NCI-H1694 treated with DMSO at 0.1 percent for 48 hours (cell line): ENCODE data around the gene ZNF799.
A peak's percentile ranks its signal among the peaks of the same experiment; 100 is the strongest.
"Not testable (repeated sequence)": the region's sequence is repeated elsewhere in the genome, so short reads cannot be mapped to it uniquely, and the experiment has no call there.

Experiments used
- DNase-seq: peaks from one replicate; lab custom pipeline; 2025; lab: John Stamatoyannopoulos, UW

The ZNF799 gene

DNA sequence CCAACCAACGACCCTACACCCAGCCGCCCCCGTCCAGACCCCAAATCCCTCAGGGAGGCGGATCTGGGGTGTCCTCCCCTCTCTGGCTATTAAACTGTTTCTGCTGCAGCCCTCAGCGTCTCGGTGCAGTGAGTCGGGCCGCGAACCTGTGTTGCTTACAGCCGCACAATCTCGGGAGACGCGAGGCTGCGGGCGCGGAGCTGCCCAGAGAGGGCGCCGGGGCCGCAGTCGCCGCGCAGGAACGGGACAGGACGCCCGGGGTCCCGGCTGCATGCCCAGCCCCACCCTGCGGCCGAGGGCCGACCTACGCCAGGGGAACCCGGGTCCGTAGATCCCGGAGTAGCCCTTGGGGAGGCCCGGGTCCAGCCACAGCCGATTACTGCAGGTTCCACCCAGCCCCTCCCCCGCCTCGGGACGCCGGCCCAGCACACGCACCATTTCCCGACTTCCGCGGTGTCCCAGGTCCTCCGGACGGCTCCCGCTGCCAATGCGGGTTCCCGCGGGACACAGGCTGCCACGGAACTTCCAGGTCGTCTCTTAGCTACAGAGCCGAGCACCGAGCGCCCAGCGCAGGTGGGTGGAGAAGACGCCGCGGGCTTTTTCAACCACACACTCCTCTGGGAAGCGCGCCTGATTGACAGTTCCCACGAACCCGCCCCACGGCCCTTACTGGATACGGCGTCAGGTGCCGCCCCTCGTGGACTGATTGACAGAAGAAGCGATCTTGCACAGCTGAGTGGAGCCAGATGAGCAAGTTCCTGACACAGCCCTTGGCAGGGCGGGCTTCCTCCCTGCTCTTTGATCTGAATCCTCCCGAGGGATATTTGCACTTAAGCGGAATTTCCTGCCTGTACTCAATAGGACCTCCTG is at the start of gene ZNF799:
Gene ZNF799, minus strand, starts transcription at position 639 of the 870 bp plus-strand sequence. Its CDS starts 201 bp downstream, at position 438.
- DNase-seq: peak; percentile 72

DNA sequence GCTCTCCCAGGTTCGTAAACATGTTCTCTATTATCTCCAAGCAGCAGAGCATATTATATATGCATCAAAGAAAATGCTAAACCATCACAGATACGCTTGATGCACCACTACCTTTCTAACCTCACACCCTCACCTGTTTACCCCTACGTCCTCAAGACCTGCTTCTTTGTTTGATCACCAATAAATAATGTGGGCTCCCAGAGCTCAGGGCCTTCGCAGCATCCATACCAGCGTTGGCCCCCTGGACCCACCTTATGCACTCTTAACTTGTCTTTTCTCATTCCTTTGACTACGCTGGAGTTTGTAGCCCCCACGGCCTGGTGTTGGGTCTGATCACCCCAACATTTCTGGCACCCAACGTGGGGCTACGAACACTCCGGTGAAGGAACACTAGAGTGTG is 49.8 kb upstream of the ZNF799 start:
- no peak for DNase-seq

DNA sequence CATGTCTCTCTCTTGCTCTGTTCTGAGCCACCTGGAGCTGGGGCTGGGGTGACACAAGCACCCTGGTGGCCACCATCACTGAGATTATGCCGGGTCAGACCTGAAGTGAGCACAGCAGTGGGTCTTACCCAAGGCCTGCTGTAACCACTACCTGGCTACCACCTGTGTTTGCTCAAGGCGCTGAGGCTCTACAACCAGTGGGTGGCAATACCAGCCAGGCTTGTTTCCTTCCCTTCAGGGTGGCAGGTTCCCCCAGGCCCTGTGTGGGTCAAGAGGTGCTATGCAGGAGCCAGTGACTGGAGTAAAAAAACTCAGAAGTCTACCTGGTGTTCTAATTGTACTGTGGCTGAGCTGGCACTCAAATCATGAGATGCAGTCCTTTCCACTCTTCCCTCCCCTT is 47.7 kb upstream of the ZNF799 start:
- DNase-seq: no peak

- peak; percentile 92 for DNase-seq
Observed at GRCh38 chr19:12440541-12441316, 39.7 kb upstream of the ZNF799 start, which contains the start of gene ZNF443. TSS of gene ZNF443 (minus strand) at chr19:12441021. CDS start at chr19:12440914, 107 bp downstream.

DNA sequence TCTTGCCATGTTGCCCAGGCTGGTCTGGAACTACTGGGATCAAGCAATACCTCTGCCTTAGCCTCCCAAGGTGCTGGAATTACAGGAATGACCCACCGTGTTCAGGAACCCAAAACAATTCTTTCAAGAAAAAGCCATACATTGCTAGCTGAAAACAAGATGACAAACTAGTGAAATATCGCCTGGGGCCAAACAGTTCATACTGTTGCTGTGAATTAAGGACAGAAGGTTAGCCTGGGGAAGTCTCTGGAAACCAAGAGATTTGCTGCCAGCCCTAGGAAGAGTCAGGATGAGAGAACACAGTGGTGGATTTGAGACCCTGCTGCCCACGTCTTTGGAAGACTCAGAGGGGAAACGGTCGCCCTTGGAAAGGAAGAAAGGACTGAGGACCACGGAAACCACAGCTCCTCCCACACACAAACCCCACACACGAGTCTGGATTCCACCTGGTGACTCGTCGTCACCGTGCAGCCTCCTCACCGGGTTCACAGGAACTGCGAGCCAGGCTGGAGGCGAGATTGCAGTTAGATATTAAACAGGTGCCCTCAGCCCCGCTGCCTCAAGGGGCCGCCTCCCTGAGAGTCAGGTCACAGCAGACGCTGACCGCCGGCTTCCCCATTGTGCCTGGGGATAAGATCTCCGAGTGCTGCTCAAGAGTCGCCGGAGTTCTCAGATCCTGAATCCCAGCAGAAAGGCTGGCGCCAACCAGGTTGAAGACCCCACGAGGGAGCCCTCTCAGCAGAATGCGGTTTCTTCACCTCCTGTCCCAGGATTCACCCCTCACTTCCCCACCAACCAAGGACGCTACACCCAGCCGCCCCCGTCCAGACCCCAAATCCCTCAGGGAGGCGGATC is 38.8 kb upstream of the ZNF799 start:
- not testable (repeated sequence) for DNase-seq

- DNase-seq: not testable (repeated sequence)
Observed at GRCh38 chr19:12430726-12431299, 29.7 kb upstream of the ZNF799 start.

DNA sequence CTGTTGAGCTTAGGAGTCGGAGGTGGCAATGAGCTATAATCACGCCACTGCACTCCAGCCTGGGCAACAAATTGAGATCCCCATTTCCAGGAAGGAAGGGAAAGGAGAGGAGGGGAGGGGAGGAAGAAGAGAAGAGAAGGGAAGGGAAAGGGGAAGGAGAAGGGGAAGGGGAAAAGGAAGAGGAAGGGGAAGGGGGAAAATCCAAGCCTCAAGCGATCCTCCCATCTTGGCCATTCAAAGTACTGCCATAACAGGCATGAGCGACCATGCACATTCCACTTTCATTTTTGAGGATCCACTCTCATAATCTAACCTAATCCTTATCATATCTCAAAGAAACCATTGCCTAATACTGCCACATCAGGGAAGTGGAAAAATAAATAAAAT is 24.8 kb upstream of the ZNF799 start:
- no peak for DNase-seq

DNA sequence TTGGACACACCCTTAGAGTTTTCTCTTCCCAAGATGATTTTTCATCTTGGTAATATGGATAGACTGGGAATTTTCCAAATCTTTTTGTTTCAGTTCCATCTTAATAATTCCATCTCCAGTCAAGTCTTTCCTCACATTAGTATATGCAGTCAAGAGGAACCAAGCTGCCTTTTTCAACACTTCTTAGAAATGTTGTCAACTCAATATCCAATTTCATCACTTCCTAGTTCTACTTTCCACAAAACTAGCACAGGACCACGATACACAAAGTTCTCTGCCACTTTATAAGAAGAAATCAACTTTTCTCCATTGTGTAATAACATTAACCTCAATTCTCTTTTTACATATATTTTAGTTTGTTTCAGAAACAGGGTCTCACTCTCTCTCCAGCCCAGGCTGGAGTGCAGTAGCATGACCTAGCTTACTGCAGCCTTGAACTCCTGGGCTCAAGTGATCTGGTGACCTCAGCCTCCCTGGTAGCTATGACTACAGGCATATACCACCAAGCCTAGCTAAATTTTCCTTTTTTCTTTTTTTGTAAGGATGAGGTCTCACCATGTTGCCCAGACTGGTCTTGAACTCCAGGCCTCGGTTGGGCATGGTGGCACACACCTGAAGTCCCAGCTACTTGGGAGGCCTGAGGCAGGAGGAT is 24.3 kb upstream of the ZNF799 start:
- DNase-seq: no peak

DNA sequence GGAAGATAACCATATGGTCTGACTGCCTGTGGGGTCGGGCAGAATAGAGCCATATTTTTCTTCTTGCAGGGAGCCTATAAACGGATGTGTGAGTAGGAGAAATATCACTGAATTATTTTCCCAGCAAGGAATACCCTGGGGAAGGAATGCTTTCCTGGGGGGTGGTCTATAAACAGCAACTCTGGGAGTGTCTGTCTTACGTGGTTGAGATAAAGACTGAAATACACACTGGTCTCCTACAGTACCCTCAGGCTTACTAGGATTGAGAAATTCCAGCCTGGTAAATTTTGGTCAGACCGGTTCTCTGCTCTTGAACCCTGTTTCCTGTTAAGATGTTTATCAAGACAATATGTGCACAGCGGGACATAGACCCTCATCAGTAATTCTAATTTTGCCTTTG is 16.2 kb upstream of the ZNF799 start:
- DNase-seq: not testable (repeated sequence)

GRCh38 chr19:12411893-12412292 is 10.8 kb upstream of the ZNF799 start:
- no peak for DNase-seq

DNA sequence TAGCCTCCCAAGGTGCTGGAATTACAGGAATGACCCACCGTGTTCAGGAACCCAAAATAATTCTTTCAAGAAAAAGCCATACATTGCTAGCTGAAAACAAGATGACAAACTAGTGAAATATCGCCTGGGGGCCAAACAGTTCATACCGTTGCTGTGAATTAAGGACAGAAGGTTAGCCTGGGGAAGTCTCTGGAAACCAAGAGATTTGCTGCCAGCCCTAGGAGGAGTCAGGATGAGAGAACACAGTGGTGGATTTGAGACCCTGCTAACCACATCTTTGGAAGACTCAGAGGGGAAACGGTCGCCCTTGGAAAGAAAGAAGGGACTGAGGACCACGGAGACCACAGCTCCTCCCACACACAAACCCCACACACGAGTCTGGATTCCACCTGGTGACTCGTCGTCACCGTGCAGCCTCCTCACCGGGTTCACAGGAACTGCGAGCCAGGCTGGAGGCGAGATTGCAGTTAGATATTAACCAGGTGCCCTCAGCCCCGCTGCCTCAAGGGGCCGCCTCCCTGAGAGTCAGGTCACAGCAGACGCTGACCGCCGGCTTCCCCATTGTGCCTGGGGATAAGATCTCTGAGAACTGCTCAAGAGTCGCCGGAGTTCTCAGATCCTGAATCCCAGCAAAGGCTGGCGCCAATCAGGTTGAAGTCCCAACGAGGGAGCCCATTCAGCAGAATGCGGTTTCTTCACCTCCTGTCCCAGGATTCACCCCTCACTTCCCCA is 1.0 kb downstream of the ZNF799 start:
- not testable (repeated sequence) for DNase-seq

GRCh38 chr19:12391148-12391547 is 9.9 kb downstream of the ZNF799 start:
- DNase-seq: not testable (repeated sequence)

DNA sequence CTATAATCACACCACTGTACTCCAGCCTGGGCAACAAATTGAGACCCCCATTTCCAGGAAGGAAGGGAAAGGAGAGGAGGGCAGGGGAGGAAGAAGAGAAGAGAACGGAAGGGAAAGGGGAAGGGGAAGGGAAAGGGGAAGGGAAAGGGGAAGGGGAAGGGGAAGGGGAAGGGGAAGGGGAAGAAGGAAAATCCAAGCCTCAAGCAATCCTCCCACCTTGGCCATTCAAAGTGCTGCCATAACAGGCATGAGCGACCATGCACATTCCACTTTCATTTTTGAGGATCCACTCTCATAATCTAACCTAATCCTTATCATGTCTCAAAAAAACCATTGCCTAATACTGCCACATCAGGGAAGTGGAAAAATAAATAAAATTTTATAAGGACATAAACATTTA is 14.7 kb downstream of the ZNF799 start:
- not testable (repeated sequence) for DNase-seq

GRCh38 chr19:12380444-12380737 is 20.7 kb downstream of the ZNF799 start:
- DNase-seq: no peak

- no peak for DNase-seq
Observed at GRCh38 chr19:12379732-12380443, 21.2 kb downstream of the ZNF799 start.

DNA sequence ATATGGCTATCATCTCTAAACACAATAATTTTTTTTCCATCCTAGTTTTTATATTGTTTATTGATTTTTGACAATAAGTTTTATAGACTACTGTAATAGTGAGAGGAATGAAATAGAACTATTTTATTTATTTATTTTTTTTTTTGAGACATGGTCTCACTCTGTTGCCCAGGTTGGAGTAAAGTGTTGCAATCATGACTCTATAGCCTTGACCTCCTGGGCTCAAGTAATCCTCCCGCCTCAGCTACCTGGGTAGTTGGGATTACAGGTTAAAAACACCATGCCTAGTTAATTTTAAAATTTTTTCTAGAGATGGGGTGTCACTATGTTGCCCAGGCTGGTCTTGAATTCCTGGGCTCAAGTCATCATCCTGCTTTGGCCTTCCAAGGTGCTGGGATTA is 27.0 kb downstream of the ZNF799 start:
- no peak for DNase-seq

DNA sequence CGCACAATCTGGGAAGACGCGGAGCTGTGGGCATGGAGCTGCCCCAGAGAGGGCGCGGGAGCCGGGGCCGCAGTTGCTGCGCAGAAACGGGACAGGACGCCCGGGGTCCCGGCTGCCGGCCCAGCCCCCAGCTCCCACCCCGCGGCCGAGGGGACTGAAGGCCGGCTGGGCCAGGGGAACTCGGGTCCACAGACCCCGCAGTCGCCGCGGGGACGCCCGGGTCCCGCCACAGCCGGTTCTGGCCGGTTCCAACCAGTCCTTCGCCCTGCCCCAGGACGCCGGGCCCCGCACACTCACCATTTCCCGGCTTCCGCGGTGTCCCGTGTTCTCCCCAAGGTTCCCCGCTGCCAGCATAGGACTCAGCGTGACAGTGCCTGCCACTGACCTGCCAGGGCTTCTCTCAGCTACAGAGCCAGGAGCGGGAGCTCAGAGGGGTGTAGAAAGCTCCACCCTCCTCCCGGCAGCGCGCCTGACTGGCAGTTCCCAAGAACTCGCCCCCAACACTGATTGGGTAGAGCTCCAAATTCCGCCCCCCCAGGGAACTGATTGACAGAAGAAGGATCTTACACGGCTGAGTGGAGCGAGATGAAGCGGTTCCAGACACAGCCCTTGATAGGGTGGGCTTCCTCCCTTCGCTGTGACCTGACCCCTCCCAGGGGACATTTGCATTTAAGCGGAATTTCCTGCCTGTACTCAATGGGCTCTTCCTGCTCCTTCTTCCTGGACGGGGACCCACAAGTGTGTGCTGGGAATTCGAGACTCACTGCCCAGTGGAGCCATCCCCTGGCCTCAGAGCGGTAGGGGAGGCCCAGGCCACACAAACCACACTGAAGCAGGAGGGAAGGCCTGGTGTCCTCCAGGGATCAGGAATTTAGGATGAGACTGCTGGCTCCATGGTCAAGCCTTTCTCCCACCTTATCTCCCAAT is 35.6 kb downstream of the ZNF799 start, which contains the start of gene ZNF442:
Gene ZNF442, minus strand, starts transcription at position 448 of the 927 bp plus-strand sequence. CDS start 2,052 bp downstream, outside the sequence.
- no peak for DNase-seq

- DNase-seq: no peak
Observed at GRCh38 chr19:12364391-12365235, 36.5 kb downstream of the ZNF799 start.
